PC-3 (cell line): ENCODE results near the gene RPE.

Experiments
- EZH2 ChIP-seq: fragments of 300-600 bp; sonication (generic); IDR thresholded peaks from one replicate; pipeline ENCODE4 v1.6.1; 2017; ENCODE audit warnings: antibody characterized with exemption, mild to moderate bottlenecking, low read length; ENCODE audit not compliant: unreplicated experiment
- EZH2phosphoT487 ChIP-seq: fragments of 300-600 bp; sonication (generic); IDR thresholded peaks from 2 replicates; pipeline ENCODE4 v1.6.1; 2018; ENCODE audit warnings: mild to moderate bottlenecking, antibody characterized with exemption, low read length, borderline replicate concordance
- TF ChIP-seq, protein P1 (sequence below): fragments of 300-600 bp; sonication (generic); conservative IDR thresholded peaks from 2 replicates; pipeline ENCODE4 v1.5.1; 2017; ENCODE audit warnings: antibody characterized with exemption, low read depth, mild to moderate bottlenecking, low read length

DNA sequence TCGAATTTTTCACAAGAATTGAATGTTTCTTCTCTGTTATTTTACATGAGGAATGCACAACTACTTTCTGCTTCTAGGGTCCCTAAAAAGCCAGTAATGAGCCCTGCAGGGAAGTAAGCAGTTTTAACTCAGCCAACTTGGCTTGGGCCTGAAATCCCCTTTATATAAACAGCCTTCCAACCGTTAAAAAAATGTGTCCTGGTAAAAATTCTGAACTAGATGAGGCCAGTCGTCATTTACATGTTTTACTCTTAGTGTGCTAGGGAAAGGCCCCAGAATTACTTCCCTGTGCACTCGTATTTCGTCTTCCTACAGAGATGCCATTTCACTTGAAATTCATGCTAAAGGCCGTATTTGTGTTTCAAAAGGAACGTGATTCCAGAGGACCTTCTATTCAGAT, 42.4 kb upstream of the RPE start:
- TF ChIP-seq EZH2phosphoT487, result no peak
- TF ChIP-seq EZH2, result no peak
- TF ChIP-seq, protein P1, sequence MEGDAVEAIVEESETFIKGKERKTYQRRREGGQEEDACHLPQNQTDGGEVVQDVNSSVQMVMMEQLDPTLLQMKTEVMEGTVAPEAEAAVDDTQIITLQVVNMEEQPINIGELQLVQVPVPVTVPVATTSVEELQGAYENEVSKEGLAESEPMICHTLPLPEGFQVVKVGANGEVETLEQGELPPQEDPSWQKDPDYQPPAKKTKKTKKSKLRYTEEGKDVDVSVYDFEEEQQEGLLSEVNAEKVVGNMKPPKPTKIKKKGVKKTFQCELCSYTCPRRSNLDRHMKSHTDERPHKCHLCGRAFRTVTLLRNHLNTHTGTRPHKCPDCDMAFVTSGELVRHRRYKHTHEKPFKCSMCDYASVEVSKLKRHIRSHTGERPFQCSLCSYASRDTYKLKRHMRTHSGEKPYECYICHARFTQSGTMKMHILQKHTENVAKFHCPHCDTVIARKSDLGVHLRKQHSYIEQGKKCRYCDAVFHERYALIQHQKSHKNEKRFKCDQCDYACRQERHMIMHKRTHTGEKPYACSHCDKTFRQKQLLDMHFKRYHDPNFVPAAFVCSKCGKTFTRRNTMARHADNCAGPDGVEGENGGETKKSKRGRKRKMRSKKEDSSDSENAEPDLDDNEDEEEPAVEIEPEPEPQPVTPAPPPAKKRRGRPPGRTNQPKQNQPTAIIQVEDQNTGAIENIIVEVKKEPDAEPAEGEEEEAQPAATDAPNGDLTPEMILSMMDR, result no peak
